Activated naive CD4-positive, alpha-beta T cell treated with anti-CD3 and anti-CD28 coated beads, Interleukin-2, amount 50 U/mL, for 16 hours (primary cell): ENCODE data around the gene PDE6G.

Source experiments
- DNase-seq: peaks from one replicate; pipeline ENCODE4 v3.0.0-alpha.2; 2020

PDE6G gene

GRCh38 chr17:81656118-81656743 is at the start of gene PDE6G:
TSS of gene PDE6G (minus strand) at chr17:81656542. CDS start at chr17:81653305, 3,237 bp downstream.
- DNase-seq = no peak

- no peak for DNase-seq
Observed at GRCh38 chr17:81705518-81706231, 49.3 kb upstream of the PDE6G start.

- DNase-seq = no peak
Observed at GRCh38 chr17:81703747-81704654, 47.7 kb upstream of the PDE6G start.

- peak; percentile 88 for DNase-seq
Observed at GRCh38 chr17:81702934-81703746, 46.8 kb upstream of the PDE6G start, which contains the start of gene MRPL12. TSS of gene MRPL12 (plus strand) at chr17:81703367. CDS start at chr17:81703502, 135 bp downstream.

GRCh38 chr17:81701288-81702071 is 45.1 kb upstream of the PDE6G start:
- no peak for DNase-seq

DNA sequence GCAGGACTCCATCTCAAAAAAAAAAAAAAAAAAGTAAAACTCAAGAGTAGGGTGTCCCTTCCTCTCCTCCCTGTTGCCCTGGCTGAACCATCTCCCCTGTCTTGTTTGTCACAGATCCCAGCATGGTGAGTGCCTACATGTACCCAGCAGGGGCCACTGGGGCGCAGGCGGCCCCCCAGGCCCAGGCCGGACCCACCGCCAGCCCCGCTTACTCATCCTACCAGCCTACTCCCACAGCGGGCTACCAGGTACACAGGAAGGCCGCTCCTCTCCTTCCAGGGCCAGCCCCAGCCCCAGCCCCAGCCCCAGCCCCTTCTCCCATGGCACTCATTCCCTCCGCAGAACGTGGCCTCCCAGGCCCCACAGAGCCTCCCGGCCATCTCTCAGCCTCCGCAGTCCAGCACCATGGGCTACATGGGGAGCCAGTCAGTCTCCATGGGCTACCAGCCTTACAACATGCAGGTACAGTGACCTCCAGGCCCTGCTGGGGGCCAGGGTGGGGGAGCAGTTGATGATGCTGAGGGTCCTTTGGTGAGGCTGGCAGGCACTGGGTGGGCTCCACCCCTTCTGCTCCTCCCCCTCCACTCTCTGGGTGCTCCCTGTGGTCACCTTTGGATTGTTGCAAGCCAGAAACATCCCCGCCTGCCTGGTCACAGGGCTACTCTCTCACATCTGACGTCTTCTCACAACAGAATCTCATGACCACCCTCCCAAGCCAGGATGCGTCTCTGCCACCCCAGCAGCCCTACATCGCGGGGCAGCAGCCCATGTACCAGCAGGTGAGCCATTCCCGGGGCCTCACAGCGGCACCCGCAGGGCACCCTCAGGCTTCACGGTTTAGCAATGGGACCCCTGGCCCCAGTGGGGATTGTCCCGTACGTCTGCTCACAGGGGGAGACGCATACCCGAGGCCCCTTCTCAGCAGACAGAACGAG is 44.3 kb upstream of the PDE6G start:
- DNase-seq = no peak

DNA sequence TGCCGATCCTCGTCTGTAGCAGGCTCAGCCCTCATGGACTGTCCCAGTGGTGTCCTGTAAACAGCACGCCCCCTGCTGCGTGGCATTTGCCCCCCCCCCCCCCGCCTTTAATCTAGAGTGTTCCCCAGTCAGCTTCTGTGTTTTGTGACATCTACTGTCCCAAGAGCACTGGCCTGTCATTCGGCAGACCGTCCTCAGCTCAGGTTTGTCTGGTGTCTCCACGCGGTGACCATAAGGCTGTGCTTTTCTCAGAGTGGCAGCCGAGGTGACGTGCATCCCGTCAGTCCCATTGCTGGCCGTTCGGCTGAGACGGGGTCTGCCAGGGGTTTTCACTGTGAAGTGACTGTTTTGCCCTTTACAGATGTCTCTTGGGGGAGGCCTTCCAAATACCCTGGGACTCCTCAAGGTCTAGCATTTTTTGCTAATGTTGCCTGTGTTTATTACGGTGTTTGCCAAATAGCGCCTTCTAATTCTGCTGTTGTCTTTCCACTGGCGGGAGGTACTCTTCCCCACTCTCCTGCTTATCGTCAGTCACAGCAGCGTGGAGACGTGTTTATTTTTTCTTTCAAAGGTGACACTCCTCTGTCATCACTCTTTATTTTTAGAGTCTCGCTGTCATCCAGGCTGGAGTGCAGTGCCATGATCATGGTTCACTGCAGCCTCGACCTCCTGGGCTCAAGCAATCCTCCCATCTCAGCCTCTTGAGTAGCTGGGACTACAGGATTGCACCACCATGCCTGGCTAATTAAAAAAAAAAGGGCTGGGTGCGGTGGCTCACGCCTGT is 41.1 kb upstream of the PDE6G start:
- no peak for DNase-seq

DNA sequence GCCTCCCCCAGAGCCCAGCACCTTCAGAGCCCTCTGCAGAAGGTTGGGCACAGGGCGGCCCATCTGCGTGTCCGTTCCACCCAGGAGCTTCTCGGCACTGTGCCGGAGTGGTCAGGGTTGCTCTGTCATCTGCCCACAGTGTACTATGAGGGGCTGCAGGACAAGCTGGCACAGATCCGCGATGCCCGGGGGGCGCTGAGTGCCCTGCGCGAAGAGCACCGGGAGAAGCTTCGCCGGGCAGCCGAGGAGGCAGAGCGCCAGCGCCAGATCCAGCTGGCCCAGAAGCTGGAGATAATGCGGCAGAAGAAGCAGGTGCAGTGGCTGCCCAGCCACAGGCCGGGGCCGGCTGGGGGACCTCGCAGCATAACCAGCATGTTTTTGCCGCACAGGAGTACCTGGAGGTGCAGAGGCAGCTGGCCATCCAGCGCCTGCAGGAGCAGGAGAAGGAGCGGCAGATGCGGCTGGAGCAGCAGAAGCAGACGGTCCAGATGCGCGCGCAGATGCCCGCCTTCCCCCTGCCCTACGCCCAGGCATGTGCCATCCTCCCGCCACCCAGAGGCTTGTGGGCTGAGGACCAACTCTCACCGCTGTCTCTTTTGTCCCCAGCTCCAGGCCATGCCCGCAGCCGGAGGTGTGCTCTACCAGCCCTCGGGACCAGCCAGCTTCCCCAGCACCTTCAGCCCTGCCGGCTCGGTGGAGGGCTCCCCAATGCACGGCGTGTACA is 40.0 kb upstream of the PDE6G start:
- no peak for DNase-seq

DNA sequence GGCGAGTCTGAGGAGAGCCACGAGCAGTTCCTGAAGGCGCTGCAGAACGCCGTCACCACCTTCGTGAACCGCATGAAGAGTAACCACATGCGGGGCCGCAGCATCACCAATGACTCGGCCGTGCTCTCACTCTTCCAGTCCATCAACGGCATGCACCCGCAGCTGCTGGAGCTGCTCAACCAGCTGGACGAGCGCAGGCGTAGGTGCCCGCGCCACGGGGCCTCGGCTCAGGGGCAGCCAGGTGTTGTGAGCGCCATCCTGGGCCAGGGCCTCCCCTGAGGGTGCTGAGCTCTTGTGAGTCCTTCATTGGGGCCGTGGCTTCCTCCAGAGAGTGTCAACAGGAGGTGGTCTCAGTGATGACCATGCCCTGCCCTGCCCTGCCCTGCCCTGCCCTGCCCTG is 39.5 kb upstream of the PDE6G start:
- no peak for DNase-seq

DNA sequence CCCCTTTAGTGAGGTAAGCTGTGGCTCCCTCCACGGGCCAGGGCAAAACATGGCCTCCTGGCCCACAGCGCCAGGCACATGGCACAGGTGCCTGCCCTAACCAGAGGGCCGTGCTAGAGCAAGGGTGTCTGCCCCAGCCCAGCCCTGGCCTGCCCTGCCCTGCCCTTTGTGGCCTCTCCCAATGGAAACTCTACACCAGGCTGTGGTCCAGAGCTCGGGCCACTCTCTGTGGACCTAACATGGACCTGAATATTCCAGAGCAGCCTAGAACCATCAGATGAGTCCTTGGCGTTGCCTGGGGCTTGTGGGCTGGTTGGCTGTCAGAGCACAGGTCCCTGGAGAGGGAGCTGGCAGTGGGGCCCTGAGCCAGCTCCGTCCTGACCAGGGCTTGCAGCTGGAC is 38.9 kb upstream of the PDE6G start:
- DNase-seq = no peak

GRCh38 chr17:81694810-81695209 is 38.5 kb upstream of the PDE6G start:
- no peak for DNase-seq

DNA sequence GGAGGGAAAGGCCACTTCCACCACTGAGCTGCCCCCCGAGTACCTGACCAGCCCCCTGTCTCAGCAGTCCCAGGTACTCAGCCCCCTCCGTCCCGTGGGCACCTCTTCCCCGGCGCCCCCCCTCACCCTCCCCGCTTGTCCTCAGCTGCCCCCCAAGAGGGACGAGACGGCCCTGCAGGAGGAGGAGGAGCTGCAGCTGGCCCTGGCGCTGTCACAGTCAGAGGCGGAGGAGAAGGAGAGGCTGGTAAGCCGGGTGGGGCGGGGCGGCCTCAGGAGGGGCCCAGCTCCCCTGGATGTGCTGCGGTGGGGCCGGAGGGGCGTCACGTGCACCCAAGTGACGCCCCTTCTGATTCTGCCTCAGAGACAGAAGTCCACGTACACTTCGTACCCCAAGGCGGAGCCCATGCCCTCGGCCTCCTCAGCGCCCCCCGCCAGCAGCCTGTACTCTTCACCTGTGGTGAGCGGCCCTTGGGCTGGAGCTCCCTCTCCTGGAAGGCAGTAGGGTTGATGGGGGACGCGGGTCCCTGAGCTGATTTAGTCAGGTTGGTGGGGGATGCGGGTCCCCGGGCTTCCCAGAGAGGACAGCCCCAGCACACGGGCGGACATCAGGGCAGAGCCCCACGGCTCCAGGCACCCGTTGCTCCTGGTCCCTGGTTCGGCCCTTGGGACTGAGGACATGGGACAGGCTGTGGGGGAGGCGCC is 37.3 kb upstream of the PDE6G start:
- DNase-seq = no peak

DNA sequence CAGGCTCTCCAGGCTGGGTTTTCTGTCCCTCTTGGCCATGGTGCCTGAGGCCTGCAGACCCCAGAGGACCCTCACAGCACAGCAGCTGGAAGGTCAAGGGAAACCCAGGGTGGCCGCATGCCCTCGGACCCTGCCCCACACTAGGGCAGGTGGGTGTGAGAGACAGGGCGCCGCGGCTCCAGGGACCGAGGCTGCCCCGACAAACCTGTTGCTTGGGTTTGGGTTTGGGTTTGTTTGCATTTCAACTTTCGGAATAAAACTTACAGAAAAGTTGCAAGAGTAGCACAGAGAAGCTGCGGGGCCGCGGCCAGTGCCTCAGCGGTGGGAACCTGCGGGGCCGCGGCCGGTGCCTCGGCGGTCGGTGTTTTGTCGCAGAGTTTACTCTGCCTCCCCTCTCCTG is 35.3 kb upstream of the PDE6G start:
- no peak for DNase-seq

DNA sequence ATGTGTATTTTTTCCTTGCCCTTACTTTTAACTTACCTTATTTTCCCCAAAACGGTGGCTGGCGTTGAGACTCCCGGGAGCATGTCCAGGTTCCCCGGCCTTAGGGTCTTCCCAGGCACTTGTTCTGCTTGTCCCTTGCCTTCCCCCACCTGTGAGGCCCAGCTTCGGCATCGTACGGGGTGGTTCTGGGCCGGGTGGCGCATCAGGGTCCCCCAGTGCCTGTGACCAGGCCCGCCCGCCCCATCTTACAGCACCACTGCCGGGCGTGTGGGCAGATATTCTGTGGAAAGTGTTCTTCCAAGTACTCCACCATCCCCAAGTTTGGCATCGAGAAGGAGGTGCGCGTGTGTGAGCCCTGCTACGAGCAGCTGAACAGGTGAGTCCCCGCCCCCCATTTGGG is 34.9 kb upstream of the PDE6G start:
- no peak for DNase-seq

GRCh38 chr17:81690549-81690948 is 34.2 kb upstream of the PDE6G start:
- DNase-seq = no peak

GRCh38 chr17:81690066-81690465 is 33.7 kb upstream of the PDE6G start:
- no peak for DNase-seq

- no peak for DNase-seq
Observed at GRCh38 chr17:81688616-81689015, 32.3 kb upstream of the PDE6G start.

DNA sequence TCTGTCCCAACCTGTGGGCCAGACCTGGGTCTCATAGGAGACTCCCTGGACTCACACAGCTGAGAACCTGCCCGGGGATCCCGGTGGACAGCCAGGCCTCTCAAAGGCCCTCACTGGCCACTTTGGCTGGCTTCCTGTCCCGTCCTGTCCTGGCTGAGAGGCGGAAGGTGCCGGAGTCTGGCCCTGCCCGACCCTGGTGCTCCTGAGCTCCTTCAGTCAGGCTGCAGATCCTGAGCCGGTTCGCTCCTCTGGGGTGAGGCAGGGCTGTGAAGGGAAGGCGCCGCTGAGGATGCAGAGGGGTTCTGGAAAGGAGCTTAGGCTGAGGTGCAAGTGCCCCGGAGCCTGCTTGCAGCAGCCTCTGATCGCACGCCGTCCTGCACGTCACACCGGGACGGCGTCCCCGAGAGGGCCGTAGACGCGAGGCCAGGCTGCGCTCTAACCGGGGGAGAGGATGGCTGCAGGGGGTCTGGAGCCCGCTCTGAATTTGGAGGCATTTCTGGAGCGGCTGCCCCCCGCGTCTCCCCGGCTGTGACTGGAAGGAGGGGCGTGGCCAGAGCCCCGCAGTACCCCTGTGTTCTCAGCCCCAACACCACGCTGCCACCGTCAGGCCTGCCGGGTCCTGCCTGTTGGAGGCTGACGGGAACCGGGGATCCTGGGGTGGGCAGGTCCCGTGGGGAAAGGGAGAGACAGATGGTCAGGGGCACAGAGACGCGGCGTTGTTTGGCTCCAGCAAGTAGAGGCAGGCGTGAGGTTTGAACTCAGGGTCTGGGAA is 31.6 kb upstream of the PDE6G start:
- no peak for DNase-seq
